Activated gamma-delta T cell treated with anti-CD3 and anti-CD28 coated beads, Interleukin-2, amount 50 U/mL, for 16 hours (primary cell): Measurements from ENCODE around the gene CKMT1B.
"Not testable (repeated sequence)": the region's sequence is repeated elsewhere in the genome, so short reads cannot be mapped to it uniquely, and the experiment has no call there.

Experiments used
- DNase-seq: peaks from one replicate; pipeline ENCODE4 v3.0.0-alpha.2; 2020; ENCODE audit warnings: low read depth

CKMT1B gene

GRCh38 chr15:43638464-43639204, 44.8 kb downstream of the CKMT1B start:
- not testable (repeated sequence) for DNase-seq
